Mesodermal cell (in vitro differentiated cells): ENCODE measurements around the gene ZIC2. TPM values are rescaled to one million over a fixed set of nuclear protein-coding genes. Genes with fewer than 3 reads are reported as not detected.
"Not testable (repeated sequence)": the region's sequence is repeated elsewhere in the genome, so short reads cannot be mapped to it uniquely, and the experiment has no call there.

ENCODE experiments used
- H3K27ac ChIP-seq: 2 replicates; pipeline ENCODE4 v1.7.0; 2013; ENCODE audit warnings: mild to moderate bottlenecking, low read depth, low read length, moderate library complexity; ENCODE audit not compliant: severe bottlenecking
- H3K36me3 ChIP-seq: 2 replicates; pipeline ENCODE4 v1.7.1; 2013; ENCODE audit warnings: mild to moderate bottlenecking, low read length, moderate library complexity; ENCODE audit not compliant: control insufficient read depth, insufficient read depth
- H3K4me1 ChIP-seq: one replicate; pipeline ENCODE4 v1.7.1; 2013; ENCODE audit warnings: mild to moderate bottlenecking, low read length; ENCODE audit not compliant: insufficient read depth, control insufficient read depth, poor library complexity, severe bottlenecking
- H3K4me3 ChIP-seq: 2 replicates; pipeline ENCODE4 v1.7.0; 2013; ENCODE audit warnings: low read length, control low read depth, mild to moderate bottlenecking; ENCODE audit not compliant: insufficient read depth, poor library complexity, severe bottlenecking; ENCODE audit errors: extremely low read depth
- H3K9me3 ChIP-seq: 2 replicates; pipeline ENCODE4 v1.7.1; 2013; ENCODE audit warnings: mild to moderate bottlenecking, low read length, moderate library complexity; ENCODE audit not compliant: control insufficient read depth
- WGBS, 2 experiments: methylation state at CpG; one replicate each; pipeline ENCODE4 v1.1.5; 2013; ENCODE audit warnings: missing lambda C conversion rate in 2 of 2; ENCODE audit not compliant: insufficient coverage in 2 of 2; 5-methylcytosine and 5-hydroxymethylcytosine counted together
- polyA plus RNA-seq, 2 experiments: library from polyadenylated mRNA; stranded (reverse); fragments of 50-300 nt; gene quantifications; one replicate each; pipeline ENCODE4 v1.2.3, GENCODE V29; 2013

ZIC2 gene
- polyA plus RNA-seq (2013, experiment 1 of 2): 22.0 TPM
- 13.8 TPM for polyA plus RNA-seq (2013, experiment 2 of 2)

GRCh38 chr13:99981735-99982035, at the start of gene ZIC2:
ZIC2 (plus strand) TSS chr13:99981784; CDS start chr13:99982065, 281 bp downstream.
- 0% methylated on average over 24 to 25 of the region's 41 CpGs for WGBS, 2 experiments
- Histone ChIP-seq H3K4me3 (peak within 1 kb of the TSS; percentile 49), H3K27ac (peak within 1 kb of the TSS; percentile 84), H3K4me1 (peaks cover 15% of the 10 kb centered on the region), H3K9me3 (no peaks in the 10 kb centered on the region), H3K36me3 (no peaks in the 10 kb centered on the region)

- Histone ChIP-seq H3K36me3 (no peaks in the 10 kb centered on the region), H3K4me1 (no peaks in the 10 kb centered on the region), H3K27ac (no peak overlapping the region), H3K4me3 (no peak overlapping the region), H3K9me3 (no peaks in the 10 kb centered on the region)
- WGBS, 2 experiments: 80 to 100% methylated on average over 1 to 2 of the region's 5 CpGs
Observed at GRCh38 chr13:99932912-99933311, 48.7 kb upstream of the ZIC2 start.

- no peak overlapping the region for H3K27ac ChIP-seq
- H3K9me3 ChIP-seq: no peaks in the 10 kb centered on the region
- 81 to 93% methylated on average over 2 of the region's 2 CpGs for WGBS, 2 experiments
- H3K36me3 ChIP-seq: no peaks in the 10 kb centered on the region
- H3K4me3 ChIP-seq: no peak overlapping the region
- H3K4me1 ChIP-seq: no peaks in the 10 kb centered on the region
Observed at GRCh38 chr13:99935772-99936171, 45.8 kb upstream of the ZIC2 start.

GRCh38 chr13:99938635-99939034, 42.9 kb upstream of the ZIC2 start:
- Histone ChIP-seq H3K4me3 (no peak overlapping the region), H3K4me1 (no peaks in the 10 kb centered on the region), H3K36me3 (no peaks in the 10 kb centered on the region), H3K9me3 (no peaks in the 10 kb centered on the region), H3K27ac (no peak overlapping the region)
- WGBS, 2 experiments: 92 to 96% methylated on average over 5 to 7 of the region's 7 CpGs

- no peak overlapping the region for H3K4me3 ChIP-seq
- H3K9me3 ChIP-seq: no peaks in the 10 kb centered on the region
- H3K36me3 ChIP-seq: no peaks in the 10 kb centered on the region
- H3K4me1 ChIP-seq: no peaks in the 10 kb centered on the region
- WGBS, 2 experiments: 93 to 95% methylated on average over 6 to 7 of the region's 7 CpGs
- H3K27ac ChIP-seq: no peak overlapping the region
Observed at GRCh38 chr13:99941086-99941485, 40.5 kb upstream of the ZIC2 start.

GRCh38 chr13:99941911-99942310, 39.7 kb upstream of the ZIC2 start:
- WGBS, 2 experiments: 86 to 100% methylated on average over 1 of the region's 4 CpGs
- no peaks in the 10 kb centered on the region for H3K36me3 ChIP-seq
- no peaks in the 10 kb centered on the region for H3K4me1 ChIP-seq
- no peak overlapping the region for H3K27ac ChIP-seq
- no peak overlapping the region for H3K4me3 ChIP-seq
- H3K9me3 ChIP-seq: no peaks in the 10 kb centered on the region

GRCh38 chr13:99944102-99944501, 37.5 kb upstream of the ZIC2 start:
- Histone ChIP-seq H3K9me3 (no peaks in the 10 kb centered on the region), H3K27ac (no peak overlapping the region), H3K36me3 (no peaks in the 10 kb centered on the region), H3K4me1 (no peaks in the 10 kb centered on the region), H3K4me3 (no peak overlapping the region)
- 86 to 92% methylated on average over 2 to 5 of the region's 7 CpGs for WGBS, 2 experiments

- 97% methylated on average over 4 of the region's 6 CpGs; no CpG with 5 or more reads in 1 of the 2 experiments for WGBS, 2 experiments
- Histone ChIP-seq H3K36me3 (no peaks in the 10 kb centered on the region), H3K9me3 (no peaks in the 10 kb centered on the region), H3K4me3 (no peak overlapping the region), H3K27ac (no peak overlapping the region), H3K4me1 (no peaks in the 10 kb centered on the region)
Observed at GRCh38 chr13:99944606-99945005, 37.0 kb upstream of the ZIC2 start.

GRCh38 chr13:99945515-99945914, 36.1 kb upstream of the ZIC2 start:
- H3K9me3 ChIP-seq, H3K4me3 ChIP-seq, H3K27ac ChIP-seq, H3K4me1 ChIP-seq, H3K36me3 ChIP-seq: not testable (repeated sequence)
- WGBS, 2 experiments: no CpG with 5 or more reads among the region's 2 CpGs

- Histone ChIP-seq H3K9me3 (no peaks in the 10 kb centered on the region), H3K27ac (no peak overlapping the region), H3K4me3 (no peak overlapping the region), H3K4me1 (no peaks in the 10 kb centered on the region), H3K36me3 (no peaks in the 10 kb centered on the region)
- no CpG with 5 or more reads among the region's 2 CpGs for WGBS, 2 experiments
Observed at GRCh38 chr13:99947666-99948065, 33.9 kb upstream of the ZIC2 start.

GRCh38 chr13:99948411-99948810, 33.2 kb upstream of the ZIC2 start:
- whole genome bisulfite sequencing, 2 experiments: 96 to 97% methylated on average over 4 of the region's 4 CpGs
- H3K4me1 ChIP-seq: no peaks in the 10 kb centered on the region
- H3K9me3 ChIP-seq: no peaks in the 10 kb centered on the region
- no peak overlapping the region for H3K27ac ChIP-seq
- H3K36me3 ChIP-seq: no peaks in the 10 kb centered on the region
- no peak overlapping the region for H3K4me3 ChIP-seq
